Raji (cell line): ENCODE results near the gene SUCO.

ENCODE experiments used
- POLR2A ChIP-seq: IDR thresholded peaks from 2 replicates; pipeline ENCODE4 v1.6.1; 2011; ENCODE audit warnings: low read depth, low read length, control low read depth; ENCODE audit not compliant: insufficient read depth

Gene SUCO

DNA sequence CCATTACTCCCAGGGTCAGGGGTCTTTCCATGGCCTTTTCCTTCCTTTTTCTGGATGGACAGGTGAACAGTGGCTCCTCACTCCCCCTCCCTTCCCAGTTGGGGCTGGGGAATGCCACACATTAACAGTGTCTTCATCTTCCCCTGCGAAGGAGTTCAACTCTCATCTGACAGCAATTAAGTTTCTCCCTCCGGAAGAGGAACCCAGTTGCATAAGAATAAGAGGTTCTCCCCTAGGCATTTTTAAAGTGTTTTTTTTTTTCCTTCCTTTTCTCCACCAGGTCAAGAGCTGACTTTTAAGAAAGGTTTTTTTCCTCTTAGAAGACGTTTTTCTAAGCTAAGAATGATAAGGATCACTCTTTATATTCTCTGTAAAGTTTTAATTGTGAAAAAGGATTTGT, 83.7 kb downstream of the SUCO start:
- TF ChIP-seq POLR2A, result no peak

DNA sequence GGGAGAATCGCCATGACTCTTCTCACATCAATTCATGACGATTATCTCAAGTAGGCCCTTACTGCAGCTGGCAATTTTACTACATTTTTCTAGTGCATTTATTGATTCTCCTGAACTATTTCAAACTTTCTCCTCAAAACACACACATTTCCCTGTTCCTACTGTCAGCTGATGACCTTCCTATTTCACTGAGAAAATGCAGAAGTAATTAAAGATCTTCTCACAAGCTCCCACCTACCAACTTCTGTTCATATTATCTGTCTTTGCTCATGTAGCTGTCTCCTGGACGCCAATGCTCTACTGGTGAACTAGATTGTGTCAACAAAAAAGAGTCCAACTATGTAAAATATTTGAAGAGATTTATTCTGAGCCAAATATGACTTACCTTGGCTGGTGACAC, 89.6 kb downstream of the SUCO start:
- no peak for TF ChIP-seq POLR2A

DNA sequence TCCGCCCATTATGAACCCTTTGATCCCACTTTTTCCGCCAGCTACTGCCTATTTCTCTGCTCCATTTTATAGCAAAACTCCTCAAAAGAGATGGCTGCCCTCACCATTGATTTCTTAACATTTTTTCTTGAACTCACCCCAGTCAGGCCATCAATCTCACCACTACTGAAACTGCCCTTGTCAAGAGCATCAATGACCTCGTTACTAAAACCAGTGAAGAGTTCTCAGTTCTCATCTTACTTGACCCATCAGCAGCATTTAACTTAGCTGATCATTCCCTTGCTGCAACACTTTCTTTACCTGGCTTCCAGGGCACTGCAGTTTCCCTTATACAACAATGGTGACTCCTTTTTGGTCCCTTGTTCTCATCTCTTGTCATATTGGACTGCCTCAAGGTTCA, 90.8 kb downstream of the SUCO start:
- no peak for TF ChIP-seq POLR2A

DNA sequence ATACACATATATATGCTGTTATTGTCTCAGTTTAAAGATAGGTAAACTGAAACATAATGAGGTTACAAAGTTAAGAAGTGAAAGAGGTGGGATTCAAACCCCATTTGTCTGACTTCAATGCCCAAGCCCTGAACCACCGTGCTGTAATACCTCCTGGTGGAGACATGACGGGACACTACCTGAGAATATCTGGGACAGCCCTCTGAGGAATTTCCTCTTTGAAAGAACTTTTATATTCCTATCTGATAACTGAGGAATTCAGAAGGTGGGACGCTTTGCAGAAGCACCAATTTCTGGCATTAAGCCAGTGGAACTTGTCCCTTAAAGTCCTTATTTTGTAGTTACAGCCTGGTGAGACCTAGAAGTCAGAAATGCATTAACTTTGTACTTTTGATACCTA, 93.9 kb downstream of the SUCO start:
- no peak for TF ChIP-seq POLR2A

DNA sequence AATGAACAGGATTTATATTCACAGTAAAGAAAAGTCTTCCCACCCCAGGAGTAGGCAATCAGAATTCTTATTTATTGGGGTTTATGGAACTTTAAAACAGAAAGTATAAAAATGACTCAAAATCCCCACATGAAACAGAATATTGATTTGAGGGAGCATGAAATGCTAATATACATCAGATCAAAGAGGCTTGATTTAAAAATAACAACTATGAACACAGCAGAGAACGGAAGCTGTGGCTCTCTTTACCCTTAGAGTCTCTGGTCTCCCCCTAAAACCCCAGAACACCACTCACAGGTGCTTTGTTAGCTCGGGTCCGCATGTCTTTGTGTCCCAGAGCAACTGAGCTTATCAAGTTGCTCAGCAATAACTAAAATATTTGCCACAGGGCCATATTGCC, 94.8 kb downstream of the SUCO start:
- no peak for TF ChIP-seq POLR2A

DNA sequence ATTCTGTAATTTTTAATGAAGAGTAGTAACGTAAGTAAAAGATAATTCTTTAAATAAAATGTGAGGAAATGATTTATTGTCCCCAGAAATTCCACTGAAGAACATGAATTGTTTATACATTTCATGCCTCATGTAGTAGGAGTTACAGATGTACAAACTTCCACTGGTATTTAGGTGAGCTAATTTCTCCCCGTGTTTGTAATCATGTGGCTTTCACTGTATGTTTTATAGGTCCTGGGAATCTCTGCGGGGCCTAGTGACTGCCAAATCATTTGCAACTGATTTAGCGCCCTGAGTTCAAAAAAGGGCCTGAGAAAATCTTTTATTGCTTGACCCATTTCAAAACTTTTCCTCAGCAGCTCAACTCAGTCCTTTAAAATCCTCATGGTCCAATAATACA, 95.5 kb downstream of the SUCO start:
- TF ChIP-seq POLR2A, result no peak

DNA sequence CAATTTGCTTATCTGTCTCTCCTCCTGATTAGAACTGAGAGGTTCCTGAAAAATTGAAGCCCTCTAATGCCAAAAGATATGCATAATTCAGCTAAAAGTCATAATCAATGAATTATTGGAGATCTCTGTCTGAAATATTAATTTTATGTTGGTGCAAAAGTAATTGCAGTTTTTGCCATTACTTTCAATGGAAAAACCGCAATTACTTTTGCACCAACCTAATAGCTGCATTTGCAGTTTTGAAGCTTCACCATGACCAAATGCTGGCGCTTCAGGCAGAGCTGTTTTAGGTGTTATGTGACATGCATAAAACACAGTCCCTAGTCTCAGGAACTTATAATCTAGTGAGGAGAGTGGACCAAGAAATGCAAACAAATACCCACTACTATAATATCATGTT, 96.2 kb downstream of the SUCO start:
- no peak for TF ChIP-seq POLR2A

DNA sequence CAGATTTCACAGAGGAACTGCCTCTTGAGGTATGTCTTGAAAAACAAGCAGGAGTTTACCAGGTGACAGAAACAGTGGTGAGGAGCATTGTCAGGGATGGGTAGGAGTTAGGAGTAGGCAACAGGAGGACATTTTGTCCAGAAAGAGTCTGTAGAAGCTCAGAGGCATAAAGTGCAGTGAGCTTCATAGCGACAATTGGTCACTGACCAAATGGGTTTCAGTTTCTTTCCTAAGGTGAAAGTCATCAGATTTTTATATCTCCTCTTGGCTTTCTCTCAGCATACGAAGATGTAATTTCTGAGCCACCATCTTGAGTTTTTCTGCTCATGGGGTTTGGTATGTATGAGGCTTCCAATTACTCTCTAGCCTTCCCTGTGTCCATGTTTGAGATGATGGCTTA, 96.7 kb downstream of the SUCO start:
- TF ChIP-seq POLR2A, result no peak

DNA sequence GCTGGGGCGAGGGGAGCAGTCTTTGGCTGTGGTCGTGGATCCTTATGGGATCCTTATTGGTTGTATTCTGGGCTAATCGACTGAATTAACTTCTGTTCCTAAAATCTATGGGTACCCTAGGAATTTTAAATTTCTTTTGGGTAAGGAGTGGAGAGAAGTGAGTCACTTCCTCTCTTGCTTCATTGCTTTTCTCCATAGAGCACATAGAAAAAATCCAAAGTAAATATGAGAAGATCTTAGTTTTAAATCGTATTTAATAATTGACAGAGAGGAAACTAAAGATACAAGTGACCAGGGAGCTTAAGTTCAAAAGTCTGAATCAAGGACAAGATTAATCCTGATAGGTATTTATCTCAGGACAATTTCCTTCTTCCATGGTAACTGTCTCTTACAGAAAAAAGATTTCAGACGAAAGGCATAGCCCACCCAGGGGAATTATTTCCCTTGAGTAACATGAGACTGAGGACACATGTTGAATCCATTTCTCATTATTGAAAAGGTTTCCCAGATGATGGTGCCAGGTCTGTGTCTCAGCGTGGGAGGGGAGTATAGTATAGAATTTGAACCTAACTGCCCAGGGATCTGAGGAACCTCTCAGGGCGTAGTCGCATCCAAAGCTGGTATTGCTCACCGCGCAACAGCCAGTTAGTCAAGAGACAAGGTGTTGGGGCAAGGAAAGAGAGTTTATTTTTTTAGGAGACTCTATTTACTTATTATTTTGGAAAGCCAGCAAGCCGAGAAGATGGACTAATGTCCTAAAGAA, 97.3 kb downstream of the SUCO start:
- TF ChIP-seq POLR2A, result no peak

DNA sequence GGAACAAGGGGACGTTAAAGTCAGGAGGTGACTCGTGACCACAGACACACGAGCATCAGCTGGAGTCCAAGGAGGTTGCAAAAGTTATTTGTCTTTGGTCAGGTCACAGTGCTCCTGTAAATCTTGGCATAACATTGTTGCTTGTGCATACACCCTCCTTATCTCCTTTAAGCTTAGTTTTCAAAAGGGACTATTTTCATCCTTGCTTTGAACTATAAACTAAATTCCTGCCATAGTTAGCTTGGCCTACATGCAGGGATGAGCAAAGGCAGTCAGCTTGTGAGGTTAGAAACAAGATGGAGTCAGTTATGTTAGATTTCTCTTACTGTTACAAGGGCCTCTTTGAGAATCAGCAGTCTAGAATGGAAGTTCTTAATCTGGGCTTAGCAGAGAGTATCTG, 97.9 kb downstream of the SUCO start:
- no peak for TF ChIP-seq POLR2A

DNA sequence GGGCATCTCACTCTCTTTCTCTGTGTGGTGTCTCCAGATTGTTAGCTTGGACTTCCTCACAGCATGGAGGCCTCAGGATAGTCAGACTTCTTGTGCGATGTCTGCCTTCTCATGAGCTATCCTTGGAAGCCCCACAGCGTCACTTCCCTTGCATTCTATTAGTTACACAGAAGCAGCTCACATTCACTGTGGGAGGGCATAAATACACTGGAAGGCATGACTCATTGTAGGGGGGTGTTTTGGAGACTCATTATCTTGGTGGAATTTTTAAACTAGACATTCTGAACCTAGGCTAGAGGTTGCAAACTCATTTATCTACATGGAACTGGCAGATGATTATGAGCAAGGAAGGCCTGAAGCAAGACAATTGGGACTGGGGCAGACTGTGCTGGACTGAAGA, 104.6 kb downstream of the SUCO start:
- TF ChIP-seq POLR2A, result no peak

DNA sequence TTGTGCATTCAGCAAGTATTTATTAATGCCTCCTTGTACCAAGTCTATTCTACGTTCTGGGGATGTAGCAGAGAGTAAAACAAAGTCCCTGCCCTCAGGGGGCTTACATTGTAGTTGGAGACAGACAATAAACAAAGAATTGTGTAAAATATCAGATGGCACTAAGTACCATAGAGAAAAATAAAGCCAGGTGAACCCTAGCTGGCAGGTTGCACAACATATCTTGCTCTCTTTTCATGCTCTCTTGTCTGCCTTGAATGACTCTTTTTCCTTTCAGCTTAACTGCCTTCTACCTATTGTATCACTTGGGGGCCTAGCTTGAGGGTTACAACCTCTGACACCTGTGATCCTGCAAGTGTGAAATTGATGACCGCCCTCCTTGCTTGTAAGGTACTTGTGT, 105.3 kb downstream of the SUCO start:
- no peak for TF ChIP-seq POLR2A

DNA sequence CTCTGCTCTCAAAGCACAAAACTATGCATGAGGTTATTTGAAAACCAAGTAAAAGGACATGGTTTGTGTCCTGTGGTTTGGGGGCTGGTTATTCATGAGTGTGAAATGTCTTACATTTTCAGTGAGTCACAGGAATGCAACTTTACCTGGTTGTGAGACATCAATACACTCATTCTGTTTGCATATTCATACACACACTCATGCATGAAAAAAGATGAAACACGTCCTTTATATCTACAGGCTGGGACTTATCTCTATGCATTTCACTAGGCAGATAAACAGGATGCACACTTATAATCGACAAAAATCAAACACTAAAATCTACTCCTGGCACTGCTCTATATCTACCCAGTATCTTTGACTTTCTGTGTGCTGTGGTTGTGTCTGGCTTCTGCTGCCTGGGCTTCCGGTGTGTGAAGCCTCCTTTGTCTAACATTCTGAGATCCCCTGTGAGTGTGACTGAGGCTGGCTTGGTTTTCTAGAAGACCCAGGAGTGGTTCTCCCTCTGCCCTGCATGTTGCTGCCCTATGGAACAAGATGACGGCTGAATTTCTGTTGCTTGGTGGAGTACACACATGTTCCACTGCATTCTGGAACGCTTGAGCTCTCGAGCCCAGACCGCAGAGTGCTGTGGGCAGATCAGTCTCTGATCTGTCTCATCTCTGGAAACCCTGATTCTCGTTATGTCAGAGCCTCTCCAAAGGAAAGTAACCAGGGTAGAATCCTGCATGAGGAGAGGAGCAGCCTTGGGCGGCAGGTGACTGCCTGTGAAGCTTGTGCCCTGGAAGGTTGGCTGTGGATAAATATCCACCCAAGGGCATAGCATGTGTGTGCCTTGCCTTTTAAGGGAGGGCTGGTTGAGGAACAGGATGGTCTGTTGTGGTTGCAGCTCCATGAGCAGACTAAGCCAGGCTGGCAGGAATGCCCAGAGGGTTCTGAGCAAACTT, 106.2 kb downstream of the SUCO start:
- no peak for TF ChIP-seq POLR2A

DNA sequence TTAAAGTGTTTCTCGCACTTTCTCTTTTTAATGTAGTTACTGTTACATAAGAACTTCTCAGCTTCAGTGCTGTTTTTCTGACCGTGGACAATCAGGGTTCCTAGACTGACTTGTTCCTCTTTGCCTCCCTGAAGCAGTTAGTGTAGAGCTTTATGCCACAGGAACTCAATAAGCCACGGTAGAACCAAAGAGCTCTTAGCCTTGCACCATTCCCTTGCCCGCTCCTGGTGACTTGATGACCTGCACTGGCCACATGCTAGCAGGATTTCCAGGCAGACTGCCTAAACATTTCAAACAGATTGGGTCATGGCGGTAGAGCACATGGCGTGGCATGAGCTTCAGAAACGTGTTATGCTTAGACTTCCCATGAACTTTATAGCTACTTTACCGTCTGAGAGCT, 107.2 kb downstream of the SUCO start:
- TF ChIP-seq POLR2A, result no peak

DNA sequence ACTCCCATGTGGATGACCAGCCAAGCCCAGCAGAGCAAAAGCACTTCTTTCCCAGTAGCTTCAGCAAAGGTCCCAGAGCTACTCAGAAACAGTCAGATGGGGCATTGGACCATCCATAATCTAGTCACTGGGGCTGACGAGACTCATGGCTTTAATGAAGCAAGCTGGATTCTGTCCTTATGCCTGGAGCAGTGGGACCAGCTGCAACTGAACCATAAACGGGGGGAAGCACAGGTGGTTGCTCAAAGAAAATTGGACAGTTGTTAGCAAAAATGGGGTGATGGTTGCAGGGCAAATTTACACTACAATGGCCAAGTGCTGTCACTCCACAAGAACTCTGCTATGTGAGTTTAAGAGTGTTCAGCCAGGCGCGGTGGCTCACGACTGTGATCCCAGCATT, 108.5 kb downstream of the SUCO start:
- no peak for TF ChIP-seq POLR2A

DNA sequence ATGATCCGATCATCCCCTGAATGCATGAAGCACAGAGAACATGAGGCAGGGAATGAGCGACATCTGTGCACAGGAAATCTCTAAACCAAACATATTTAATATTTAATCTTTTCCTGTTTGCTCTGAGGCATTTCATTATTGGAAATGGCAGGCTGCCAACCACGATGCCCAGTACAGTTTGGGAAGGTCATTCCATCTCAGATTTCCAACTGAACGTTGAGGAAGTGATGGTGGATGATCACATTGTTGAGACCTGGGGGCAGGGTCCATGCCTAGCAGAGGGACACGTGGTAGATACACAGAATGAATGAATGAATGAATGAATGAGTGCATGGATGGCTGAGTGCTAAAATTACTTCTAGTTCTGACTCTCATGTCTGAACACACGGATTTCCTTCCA, 110.0 kb downstream of the SUCO start:
- TF ChIP-seq POLR2A, result no peak

DNA sequence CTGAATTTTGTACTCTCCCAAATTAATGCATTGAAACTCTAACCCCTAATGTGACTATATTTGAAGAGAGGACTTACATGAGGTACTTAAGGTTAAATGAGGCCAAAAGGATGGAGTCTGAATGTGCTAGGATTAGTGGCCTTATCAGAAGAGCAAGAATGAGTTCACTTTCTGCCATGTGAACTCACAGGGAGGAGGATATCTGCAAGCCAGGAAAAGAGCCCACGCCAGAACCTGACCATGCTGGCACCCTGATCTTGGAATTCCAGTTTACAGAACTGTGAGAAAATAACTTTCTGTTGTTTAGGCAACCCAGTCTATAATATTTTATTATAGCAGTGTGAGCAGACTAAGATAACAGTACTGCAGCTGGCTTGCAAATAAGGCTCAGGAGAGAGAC, 113.7 kb downstream of the SUCO start:
- TF ChIP-seq POLR2A, result no peak

DNA sequence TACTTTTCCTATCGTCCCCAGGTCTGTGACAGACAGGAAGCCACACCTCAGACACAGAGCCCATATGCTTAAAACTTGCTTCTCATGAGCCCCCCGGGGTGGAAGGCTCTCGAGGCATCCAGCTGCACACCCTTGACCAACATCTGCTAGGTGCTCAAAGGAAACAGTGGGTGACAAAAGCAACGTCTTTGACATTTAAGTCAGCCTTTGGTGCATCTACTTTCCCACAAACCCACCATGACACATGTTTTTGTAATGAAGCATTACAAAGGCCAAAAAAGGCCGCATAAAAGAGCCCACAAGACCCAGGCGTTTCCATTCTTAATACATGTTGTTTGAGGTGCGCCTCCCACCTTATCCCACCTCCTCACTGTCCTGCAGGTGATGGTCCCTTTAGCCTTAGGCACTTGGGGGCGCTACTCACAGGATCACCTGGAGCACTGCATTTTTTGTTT, 114.2 kb downstream of the SUCO start:
- TF ChIP-seq POLR2A, result no peak
